HG03095 (cell line): ENCODE results near the gene DVL3.

Experiments
- ATAC-seq: cut with Tn5 transposase; IDR thresholded peaks from one replicate; pipeline ENCODE4 v1.9.1; 2021; ENCODE audit warnings: moderate library complexity; ENCODE audit not compliant: unreplicated experiment

DVL3 gene

DNA sequence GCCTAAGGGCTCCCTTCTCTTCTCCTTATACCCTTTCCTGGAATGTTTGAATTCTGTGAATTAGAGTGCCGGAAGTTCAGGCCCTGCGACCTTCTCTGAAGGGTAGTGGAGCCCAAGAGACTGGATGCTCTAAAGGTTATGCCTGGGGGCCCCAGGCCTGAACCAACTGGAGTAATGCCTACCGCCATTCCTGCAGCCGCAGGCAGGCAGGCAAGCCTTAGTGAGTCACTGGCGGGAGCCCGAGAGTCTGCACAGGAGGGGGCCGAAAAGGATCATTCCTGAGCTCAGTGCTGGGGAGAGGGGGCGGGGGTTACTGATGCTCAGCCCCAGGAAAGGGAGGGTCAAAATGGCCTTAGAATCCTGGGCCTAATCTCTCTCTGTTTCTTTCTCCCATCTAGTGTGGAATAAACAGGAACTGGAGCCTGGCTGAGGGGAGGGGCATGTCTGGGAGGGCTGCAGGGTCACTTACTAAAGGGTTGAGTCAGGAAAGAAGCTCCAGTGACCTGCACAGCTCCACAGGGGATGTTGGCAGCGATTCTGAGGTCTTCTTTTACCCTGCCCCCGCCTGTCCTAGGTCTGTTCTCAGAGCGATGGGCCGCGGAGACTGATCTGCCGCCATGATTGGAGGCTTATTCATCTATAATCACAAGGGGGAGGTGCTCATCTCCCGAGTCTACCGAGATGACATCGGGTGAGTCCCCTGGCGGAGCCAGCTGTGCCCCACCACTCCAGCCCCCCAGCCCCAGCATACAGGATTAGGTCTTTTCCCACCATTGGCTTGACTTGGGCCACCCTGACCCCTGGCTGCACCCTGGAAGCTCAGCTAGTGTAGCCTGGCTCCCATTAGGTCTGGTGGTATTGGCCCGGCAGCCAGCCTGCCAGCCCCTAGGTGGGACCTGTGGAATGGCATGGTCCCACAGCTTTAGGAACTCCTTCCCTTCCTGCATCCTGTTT is 21.5 kb downstream of the DVL3 start:
- no peak for ATAC-seq

GRCh38 chr3:184177331-184177731 is 22.2 kb downstream of the DVL3 start:
- ATAC-seq = no peak

DNA sequence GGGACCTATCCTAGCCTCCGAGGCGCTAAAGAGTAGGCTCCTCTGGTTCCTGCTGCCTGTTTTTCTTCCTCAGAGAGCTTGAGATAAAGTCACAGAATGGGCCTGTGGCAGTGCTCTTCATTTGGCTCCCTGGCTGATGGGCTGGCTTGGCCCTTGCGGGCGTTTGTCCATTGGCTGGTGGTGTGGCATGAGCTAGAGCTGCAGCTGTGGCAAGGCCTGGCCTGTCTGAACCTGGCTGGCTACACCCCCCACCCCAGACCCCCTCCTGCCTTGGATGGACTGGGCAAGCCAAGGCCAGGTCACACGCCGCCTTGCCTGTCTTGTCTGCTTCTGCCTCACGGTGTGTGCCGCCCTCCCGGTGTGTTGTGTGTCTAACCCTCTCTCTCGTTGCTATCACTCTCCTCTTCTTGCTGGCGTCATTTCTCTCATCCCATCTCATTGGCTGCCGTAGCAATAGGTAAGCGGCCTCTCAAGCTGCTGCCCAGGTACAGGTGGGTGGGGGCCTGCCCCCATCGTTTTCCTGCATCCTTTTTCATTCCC is 22.7 kb downstream of the DVL3 start:
- ATAC-seq = no peak

- ATAC-seq = no peak
Measured at GRCh38 chr3:184178521-184179138, 23.5 kb downstream of the DVL3 start.

- no peak for ATAC-seq
Measured at GRCh38 chr3:184180165-184180564, 25.0 kb downstream of the DVL3 start.

GRCh38 chr3:184181596-184181995 is 26.4 kb downstream of the DVL3 start:
- no peak for ATAC-seq

- no peak for ATAC-seq
Measured at GRCh38 chr3:184183679-184184078, 28.5 kb downstream of the DVL3 start.

DNA sequence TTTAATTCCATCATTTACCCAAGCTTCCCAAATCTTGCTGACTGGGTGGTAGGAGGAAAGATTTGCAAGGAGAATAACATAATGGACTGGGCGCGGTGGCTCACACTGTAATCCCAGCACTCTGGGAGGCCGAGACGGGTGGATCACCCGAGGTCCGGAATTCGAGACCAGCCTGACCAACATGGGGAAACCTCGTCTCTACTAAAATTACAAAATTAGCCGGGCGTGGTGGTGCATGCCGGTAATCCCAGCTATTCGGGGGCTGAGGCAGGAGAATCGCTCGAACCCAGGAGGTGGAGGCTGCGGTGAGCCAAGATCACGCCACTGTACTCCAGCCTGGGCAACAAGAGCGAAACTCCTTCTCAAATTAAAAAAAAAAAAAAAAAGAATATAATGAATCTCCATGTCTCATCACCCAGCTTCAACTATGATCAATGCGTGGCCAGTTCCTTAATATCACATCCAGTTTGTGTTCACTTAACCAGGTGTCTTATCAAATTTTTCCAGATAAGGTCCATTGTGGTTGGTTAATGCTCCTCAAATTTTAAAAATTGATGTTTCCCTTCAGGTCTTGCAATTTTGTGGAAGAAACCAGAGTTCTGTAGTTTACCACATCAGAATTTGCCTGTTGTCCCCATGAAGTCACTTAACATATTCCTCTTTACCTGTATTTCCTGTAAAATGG is 29.5 kb downstream of the DVL3 start:
- ATAC-seq = no peak

GRCh38 chr3:184185461-184186183 is 30.4 kb downstream of the DVL3 start:
- ATAC-seq = peak; percentile 86

GRCh38 chr3:184186184-184186901 is 31.2 kb downstream of the DVL3 start, which contains the start of gene ABCF3:
Gene ABCF3 (plus strand): TSS chr3:184186199. CDS start chr3:184186208, 9 bp downstream.
- peak; percentile 7 for ATAC-seq

- no peak for ATAC-seq
Measured at GRCh38 chr3:184186902-184187207, 31.7 kb downstream of the DVL3 start.

DNA sequence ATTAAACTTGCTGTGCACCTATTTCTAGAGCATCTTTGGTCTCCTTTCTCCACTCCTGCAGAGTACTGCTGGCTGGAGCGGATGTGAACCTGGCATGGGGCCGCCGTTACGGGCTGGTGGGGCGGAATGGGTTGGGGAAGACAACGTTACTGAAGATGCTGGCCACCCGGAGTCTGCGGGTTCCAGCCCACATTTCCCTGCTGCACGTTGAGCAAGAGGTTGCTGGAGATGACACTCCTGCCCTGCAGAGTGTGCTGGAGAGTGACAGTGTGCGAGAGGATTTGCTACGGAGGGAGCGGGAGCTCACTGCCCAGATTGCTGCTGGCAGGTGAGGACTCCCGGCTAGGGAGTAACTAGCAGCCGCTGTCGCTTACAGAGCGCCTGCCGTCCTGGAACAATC is 32.9 kb downstream of the DVL3 start:
- ATAC-seq = no peak

GRCh38 chr3:184189421-184189820 is 34.2 kb downstream of the DVL3 start:
- no peak for ATAC-seq

- ATAC-seq = no peak
Measured at GRCh38 chr3:184192889-184193288, 37.7 kb downstream of the DVL3 start.

- ATAC-seq = no peak
Measured at GRCh38 chr3:184193991-184194539, 38.9 kb downstream of the DVL3 start.

- ATAC-seq = no peak
Measured at GRCh38 chr3:184196536-184196935, 41.4 kb downstream of the DVL3 start.

DNA sequence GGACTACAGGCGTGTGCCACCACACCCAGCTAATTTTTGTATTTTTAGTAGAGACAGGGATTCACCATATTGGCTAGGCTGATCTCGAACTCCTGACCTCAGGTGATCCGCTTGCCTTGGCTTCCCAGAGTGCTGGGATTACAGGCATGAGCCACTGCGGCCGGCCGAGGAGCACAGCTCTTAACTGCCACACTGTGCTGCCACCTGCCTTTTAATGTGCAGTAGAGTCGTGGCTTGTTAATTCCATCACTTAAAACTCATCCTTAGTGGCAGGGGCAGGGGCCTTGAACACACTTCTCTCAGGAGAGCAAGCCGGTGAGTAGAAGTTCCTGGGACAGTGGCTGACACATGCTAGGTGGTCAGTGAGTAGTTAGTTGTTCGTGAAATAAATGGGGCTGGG is 43.3 kb downstream of the DVL3 start:
- ATAC-seq = no peak

- no peak for ATAC-seq
Measured at GRCh38 chr3:184200825-184201224, 45.6 kb downstream of the DVL3 start.

DNA sequence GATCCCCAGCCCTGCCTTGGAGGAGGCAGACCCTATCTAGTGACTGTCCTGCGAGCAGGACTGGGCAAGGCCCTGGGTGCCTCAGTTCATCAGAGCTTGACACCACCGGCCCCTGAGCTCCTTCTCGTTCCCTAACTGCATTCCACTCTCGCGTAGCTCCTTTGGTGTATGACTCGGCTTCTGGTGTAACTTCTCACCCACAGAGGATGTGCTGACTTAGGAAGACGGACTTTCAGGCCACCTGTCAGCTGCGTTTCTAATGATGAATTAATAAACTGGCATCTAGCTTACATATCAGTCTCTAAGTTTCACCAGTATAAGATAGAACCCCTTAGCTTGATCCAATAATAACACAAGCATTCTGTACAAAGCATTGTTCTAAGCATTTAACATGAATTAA is 48.3 kb downstream of the DVL3 start:
- ATAC-seq = no peak
